Hepatic stellate cell (primary cell): ENCODE measurements around the gene AHCYL1.
"Not testable (repeated sequence)": the region's sequence is repeated elsewhere in the genome, so short reads cannot be mapped to it uniquely, and the experiment has no call there.

Experiments
- DNase-seq: peaks from one replicate; pipeline ENCODE4 v3.0.0; 2011; ENCODE audit warnings: low spot score

The AHCYL1 gene

GRCh38 chr1:109984456-109985246 is at the start of gene AHCYL1:
AHCYL1 (plus strand) TSS chr1:109984765; CDS start chr1:109985053, 288 bp downstream.
- DNase-seq, result peak; percentile 98

- no peak for DNase-seq
These were observed 49.1 kb upstream of the AHCYL1 start for GRCh38 chr1:109935451-109935900.

GRCh38 chr1:109937738-109938137 is 46.8 kb upstream of the AHCYL1 start:
- DNase-seq, result no peak

- DNase-seq, result no peak
These were observed 46.0 kb upstream of the AHCYL1 start for GRCh38 chr1:109938556-109938955.

GRCh38 chr1:109942434-109942833 is 42.1 kb upstream of the AHCYL1 start:
- no peak for DNase-seq

- no peak for DNase-seq
These were observed 40.0 kb upstream of the AHCYL1 start for GRCh38 chr1:109944541-109944940.

- no peak for DNase-seq
These were observed 38.1 kb upstream of the AHCYL1 start for GRCh38 chr1:109946511-109946910.

GRCh38 chr1:109947582-109948284 is 36.8 kb upstream of the AHCYL1 start:
- DNase-seq, result no peak

GRCh38 chr1:109948285-109948630 is 36.3 kb upstream of the AHCYL1 start:
- DNase-seq, result no peak

GRCh38 chr1:109950038-109950437 is 34.5 kb upstream of the AHCYL1 start:
- no peak for DNase-seq

GRCh38 chr1:109950509-109950908 is 34.1 kb upstream of the AHCYL1 start:
- no peak for DNase-seq

- not testable (repeated sequence) for DNase-seq
These were observed 33.1 kb upstream of the AHCYL1 start for GRCh38 chr1:109951501-109951900.

GRCh38 chr1:109954041-109954512 is 30.5 kb upstream of the AHCYL1 start:
- DNase-seq, result no peak

GRCh38 chr1:109959632-109959973 is 25.0 kb upstream of the AHCYL1 start:
- no peak for DNase-seq

GRCh38 chr1:109959974-109960744 is 24.4 kb upstream of the AHCYL1 start:
- peak; percentile 83 for DNase-seq

- DNase-seq, result no peak
These were observed 23.8 kb upstream of the AHCYL1 start for GRCh38 chr1:109960745-109961094.

- DNase-seq, result no peak
These were observed 20.7 kb upstream of the AHCYL1 start for GRCh38 chr1:109963864-109964263.

GRCh38 chr1:109969146-109969829 is 15.3 kb upstream of the AHCYL1 start:
- no peak for DNase-seq

- no peak for DNase-seq
These were observed 14.7 kb upstream of the AHCYL1 start for GRCh38 chr1:109969907-109970306.

- no peak for DNase-seq
These were observed 13.0 kb upstream of the AHCYL1 start for GRCh38 chr1:109971559-109971958.

GRCh38 chr1:109974191-109974590 is 10.4 kb upstream of the AHCYL1 start:
- no peak for DNase-seq

GRCh38 chr1:109975718-109976117 is 8.8 kb upstream of the AHCYL1 start:
- DNase-seq, result peak; percentile 60
